ENCODE results near the gene POLDIP2. TPM values are rescaled to one million over a fixed set of nuclear protein-coding genes. Genes with fewer than 3 reads are reported as not detected.

The POLDIP2 gene
- total and polyA plus RNA-seq, 2 of the 13 experiments (the other 11 are each of a cell fraction or from before 2014, with no cell fraction given): 85.9 to 114 TPM

GRCh38 chr17:28404812-28405570, 47.7 kb upstream of the POLDIP2 start (continued):
- peak; percentile 88 for TF ChIP-seq ZNF296 (CRISPR knock-in tag; conservative IDR thresholded peaks at IDR 0.05)
- peak; percentile 13; the same call in 1 of the 2 replicates for TF ChIP-seq WIZ (CRISPR knock-in tag; IDR thresholded peaks at IDR 0.05)
- TF ChIP-seq ZNF644 (CRISPR knock-in tag; IDR thresholded peaks at IDR 0.05; ENCODE audit: low read depth): peak; percentile 52; the same call in 1 of the 2 replicates
- TF ChIP-seq CENPT (CRISPR knock-in tag; IDR thresholded peaks at IDR 0.05; ENCODE audit: low read depth): no peak
- 0 out of 2 replicates have a peak, but pooled peaks have one; percentile 71 for TF ChIP-seq CCDC6 (CRISPR knock-in tag; IDR thresholded peaks at IDR 0.05)
- TF ChIP-seq TAF1 (CRISPR knock-in tag; IDR thresholded peaks at IDR 0.05): peak; percentile 19; the same call in 1 of the 2 replicates
- TF ChIP-seq ZHX1 (CRISPR knock-in tag; IDR thresholded peaks at IDR 0.05; ENCODE audit: low read depth): no peak
- no peak for TF ChIP-seq TCF12 (IDR thresholded peaks at IDR 0.05)
- no peak for TF ChIP-seq TCF12 (CRISPR knock-in tag; IDR thresholded peaks at IDR 0.05)
- TF ChIP-seq ZNF263 (CRISPR knock-in tag; IDR thresholded peaks at IDR 0.05): peak; percentile 51
- no peak for TF ChIP-seq ASH2L (IDR thresholded peaks at IDR 0.05; ENCODE audit: insufficient read length, low read depth, low read length)
- TF ChIP-seq TBL1XR1 (IDR thresholded peaks at IDR 0.05; ENCODE audit: borderline replicate concordance, low read length, partially characterized antibody): peak; percentile 62
- TF ChIP-seq GRHL1 (CRISPR knock-in tag; conservative IDR thresholded peaks at IDR 0.05): no peak
- TF ChIP-seq ATF2 (CRISPR knock-in tag; IDR thresholded peaks at IDR 0.05): peak; percentile 66; the same call in 1 of the 2 replicates
- peak; percentile 61 for TF ChIP-seq RBFOX2 (IDR thresholded peaks at IDR 0.05; ENCODE audit: low read depth, low read length)
- TF ChIP-seq POGK (CRISPR knock-in tag; conservative IDR thresholded peaks at IDR 0.05): 0 out of 2 replicates have a peak, but pooled peaks have one; percentile 9
- TF ChIP-seq HNF4A (CRISPR knock-in tag; IDR thresholded peaks at IDR 0.05): peak; percentile 93
- peak; percentile 74 for TF ChIP-seq ZBTB7B (CRISPR knock-in tag; IDR thresholded peaks at IDR 0.05)
- no peak for TF ChIP-seq ZNF414 (CRISPR knock-in tag; IDR thresholded peaks at IDR 0.05)
- no peak for TF ChIP-seq ELF4 (CRISPR knock-in tag; IDR thresholded peaks at IDR 0.05; ENCODE audit: borderline replicate concordance)
- no peak for TF ChIP-seq RBAK (CRISPR knock-in tag; IDR thresholded peaks at IDR 0.05)
- TF ChIP-seq NFYB (CRISPR knock-in tag; IDR thresholded peaks at IDR 0.05): no peak
